ENCODE results near the gene NREP.

NREP gene

DNA sequence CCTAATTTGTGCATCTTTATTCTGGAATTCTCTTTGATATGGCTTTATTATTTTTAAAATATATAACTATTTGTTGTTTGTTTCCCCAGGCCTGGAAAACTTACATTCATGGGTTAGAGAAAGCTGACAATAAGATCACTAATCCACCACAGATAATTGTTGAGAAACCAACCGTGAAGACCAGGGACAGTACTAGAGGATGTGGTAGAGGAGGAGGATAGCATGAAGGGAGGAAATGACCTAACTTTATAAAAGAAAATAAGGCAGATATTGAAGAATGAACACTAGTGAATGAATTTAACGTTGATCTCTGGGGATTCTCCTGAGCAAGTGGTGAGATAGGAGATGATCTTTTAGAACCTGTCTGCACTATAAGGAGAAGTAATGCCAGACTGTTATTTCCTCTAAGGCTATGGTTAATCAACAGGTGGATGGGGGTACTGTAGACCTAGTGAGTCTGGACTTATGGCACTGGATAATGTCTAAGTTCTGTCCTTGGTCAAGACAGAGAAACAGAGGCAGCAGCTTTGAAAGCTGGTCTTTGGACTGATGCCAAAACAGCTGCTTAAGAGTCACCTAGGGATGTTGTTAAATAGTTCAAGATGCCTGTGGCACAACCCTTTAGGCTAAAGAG lies 52.4 kb downstream of the NREP start:
- H3K36me3 Mint-ChIP-seq (ENCODE audit: low read depth) = no peaks in the 10 kb centered on the region
- peaks cover 6% of the 10 kb centered on the region for H3K4me1 Mint-ChIP-seq (ENCODE audit: low read depth)
- H3K4me3 Mint-ChIP-seq = no peak overlapping the region
- DNase-seq = no peak
- H3K27me3 Mint-ChIP-seq = peaks cover under 1% of the 10 kb centered on the region
- H3K27ac Mint-ChIP-seq = no peak overlapping the region
- H3K9me3 Mint-ChIP-seq = no peaks in the 10 kb centered on the region

- Mint-ChIP-seq H3K9me3 (no peaks in the 10 kb centered on the region), H3K4me1 (ENCODE audit: low read depth) (peaks cover 6% of the 10 kb centered on the region), H3K27me3 (peaks cover 8% of the 10 kb centered on the region), H3K4me3 (no peak overlapping the region), H3K27ac (no peak overlapping the region), H3K36me3 (ENCODE audit: low read depth) (no peaks in the 10 kb centered on the region)
- DNase-seq = no peak
These were observed 53.3 kb downstream of the NREP start for GRCh38 chr5:111703662-111704061.

DNA sequence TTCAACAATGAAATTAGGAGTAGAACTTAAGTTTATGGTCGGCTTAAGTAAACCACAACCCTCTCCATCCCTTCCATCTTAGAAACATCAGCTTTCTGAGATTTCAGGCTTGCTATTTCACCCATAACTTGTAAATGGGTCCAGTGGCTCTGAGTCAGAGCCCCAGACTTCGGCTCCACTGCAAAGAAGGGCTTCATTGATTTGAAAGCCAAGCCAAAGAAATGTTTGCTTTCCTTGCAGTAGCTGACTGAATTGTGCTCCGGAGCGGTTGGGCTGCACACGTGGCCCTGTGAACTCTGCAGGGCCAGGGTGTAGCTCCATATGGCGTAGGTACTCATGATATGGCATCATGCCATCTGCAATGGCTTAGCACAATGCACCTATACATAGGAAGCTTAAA lies 57.0 kb downstream of the NREP start:
- peaks cover 6% of the 10 kb centered on the region for H3K4me1 Mint-ChIP-seq (ENCODE audit: low read depth)
- no peak for DNase-seq
- H3K27ac Mint-ChIP-seq = no peak overlapping the region
- no peaks in the 10 kb centered on the region for H3K9me3 Mint-ChIP-seq
- H3K36me3 Mint-ChIP-seq (ENCODE audit: low read depth) = no peaks in the 10 kb centered on the region
- H3K27me3 Mint-ChIP-seq = peaks cover 12% of the 10 kb centered on the region
- H3K4me3 Mint-ChIP-seq = no peak overlapping the region

- Mint-ChIP-seq H3K4me1 (ENCODE audit: low read depth) (peaks cover 6% of the 10 kb centered on the region), H3K9me3 (no peaks in the 10 kb centered on the region), H3K27ac (no peak overlapping the region), H3K4me3 (no peak overlapping the region), H3K36me3 (ENCODE audit: low read depth) (no peaks in the 10 kb centered on the region), H3K27me3 (peaks cover 12% of the 10 kb centered on the region)
- no peak for DNase-seq
These were observed 57.7 kb downstream of the NREP start for GRCh38 chr5:111699324-111699723.

DNA sequence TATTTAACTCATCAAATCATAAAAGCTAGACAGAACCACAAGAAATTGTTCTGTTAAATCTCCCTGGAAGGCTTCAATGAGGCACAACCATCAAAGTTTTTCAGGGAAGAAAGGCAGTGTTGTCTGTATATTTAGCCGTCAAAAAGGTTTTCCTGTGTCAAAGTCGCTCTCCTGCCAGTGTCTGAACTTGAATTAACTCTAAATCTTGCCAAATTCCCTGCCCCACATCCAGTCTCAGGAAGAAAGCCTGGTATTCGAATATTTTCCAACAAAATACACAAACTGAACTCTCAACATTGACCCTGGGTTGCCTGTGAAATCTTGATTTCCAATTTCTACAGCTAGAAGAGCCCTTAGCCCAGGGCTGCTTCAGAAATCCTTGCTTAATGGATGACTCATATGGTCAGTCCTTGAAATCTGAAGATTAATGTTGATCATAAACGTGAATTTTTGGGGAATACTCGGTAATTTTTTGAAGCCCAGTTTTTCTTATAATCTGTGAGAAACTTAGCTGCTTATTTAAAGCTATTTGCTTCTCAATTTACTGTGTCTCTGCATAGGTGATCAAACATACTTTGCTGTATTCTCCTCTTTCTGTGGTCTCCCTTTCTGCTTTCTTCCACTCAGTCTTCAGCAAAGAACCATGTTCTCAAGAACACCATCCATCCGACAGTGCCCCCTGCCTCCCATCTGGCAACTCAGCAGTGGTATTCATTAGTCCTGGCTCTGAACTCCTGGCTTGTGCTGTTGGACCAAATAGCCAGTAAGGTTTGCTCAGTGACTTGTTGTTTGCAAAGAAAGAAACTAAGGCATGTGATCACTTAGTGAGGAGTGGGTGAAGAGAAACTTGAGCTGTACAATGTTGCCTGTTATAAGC lies 58.9 kb downstream of the NREP start:
- Mint-ChIP-seq H3K36me3 (ENCODE audit: low read depth) (no peaks in the 10 kb centered on the region), H3K27ac (no peak overlapping the region), H3K4me3 (no peak overlapping the region), H3K4me1 (ENCODE audit: low read depth) (no peaks in the 10 kb centered on the region), H3K27me3 (peaks cover 13% of the 10 kb centered on the region), H3K9me3 (no peaks in the 10 kb centered on the region)
- no peak for DNase-seq

- H3K9me3 Mint-ChIP-seq = no peaks in the 10 kb centered on the region
- no peak overlapping the region for H3K27ac Mint-ChIP-seq
- H3K27me3 Mint-ChIP-seq = peaks cover 15% of the 10 kb centered on the region
- no peak for DNase-seq
- no peak overlapping the region for H3K4me3 Mint-ChIP-seq
- no peaks in the 10 kb centered on the region for H3K4me1 Mint-ChIP-seq (ENCODE audit: low read depth)
- H3K36me3 Mint-ChIP-seq (ENCODE audit: low read depth) = no peaks in the 10 kb centered on the region
These were observed 59.8 kb downstream of the NREP start for GRCh38 chr5:111697215-111697614.

DNA sequence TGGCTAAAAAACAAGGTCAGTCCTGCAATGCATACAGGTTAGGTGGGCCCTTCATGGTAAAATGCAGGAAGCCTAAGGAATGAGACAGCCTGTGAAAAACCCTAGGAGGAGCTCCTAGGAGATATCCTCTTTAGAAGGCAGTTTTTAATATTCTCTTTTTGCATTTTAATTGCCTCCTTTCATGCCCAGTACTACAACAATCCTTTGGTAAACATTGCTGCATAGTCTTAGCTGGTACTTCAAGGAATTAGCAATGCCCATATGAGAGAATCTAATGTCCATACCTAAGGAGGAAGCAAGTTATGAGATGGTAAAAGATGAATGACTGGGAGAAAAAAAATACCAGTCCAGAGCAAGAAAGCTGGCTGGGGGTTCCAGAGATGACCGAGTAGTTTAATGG lies 61.0 kb downstream of the NREP start:
- Mint-ChIP-seq H3K27ac (no peak overlapping the region), H3K27me3 (peaks cover 15% of the 10 kb centered on the region), H3K4me3 (no peak overlapping the region), H3K36me3 (ENCODE audit: low read depth) (no peaks in the 10 kb centered on the region), H3K4me1 (ENCODE audit: low read depth) (no peaks in the 10 kb centered on the region), H3K9me3 (no peaks in the 10 kb centered on the region)
- DNase-seq = no peak

DNA sequence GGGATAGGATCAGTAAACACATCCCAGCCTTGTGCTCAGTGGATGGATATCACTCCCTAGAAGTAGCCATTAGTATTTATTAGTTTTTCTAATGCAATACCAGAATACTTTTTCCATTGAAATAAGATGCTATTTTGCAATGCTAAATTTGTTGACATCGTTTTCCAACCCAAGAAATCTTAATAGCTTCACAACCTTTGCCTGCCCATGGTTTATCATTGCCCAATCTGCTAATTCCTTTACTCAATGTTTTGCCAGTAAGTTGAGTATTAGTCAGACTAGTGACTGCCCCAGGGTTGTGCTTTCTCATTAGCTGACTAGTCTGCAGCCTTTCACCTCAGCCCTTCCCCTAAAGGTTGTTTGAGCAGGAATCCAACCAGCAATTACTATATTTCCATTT lies 62.9 kb downstream of the NREP start:
- Mint-ChIP-seq H3K27me3 (peaks cover 10% of the 10 kb centered on the region), H3K4me1 (ENCODE audit: low read depth) (no peaks in the 10 kb centered on the region), H3K27ac (no peak overlapping the region), H3K36me3 (ENCODE audit: low read depth) (no peaks in the 10 kb centered on the region), H3K9me3 (no peaks in the 10 kb centered on the region), H3K4me3 (no peak overlapping the region)
- DNase-seq = no peak

- no peak for DNase-seq
- Mint-ChIP-seq H3K36me3 (ENCODE audit: low read depth) (no peaks in the 10 kb centered on the region), H3K4me3 (no peak overlapping the region), H3K27me3 (peaks cover 3% of the 10 kb centered on the region), H3K9me3 (no peaks in the 10 kb centered on the region), H3K27ac (no peak overlapping the region), H3K4me1 (ENCODE audit: low read depth) (no peaks in the 10 kb centered on the region)
These were observed 65.1 kb downstream of the NREP start for GRCh38 chr5:111691914-111692313.

DNA sequence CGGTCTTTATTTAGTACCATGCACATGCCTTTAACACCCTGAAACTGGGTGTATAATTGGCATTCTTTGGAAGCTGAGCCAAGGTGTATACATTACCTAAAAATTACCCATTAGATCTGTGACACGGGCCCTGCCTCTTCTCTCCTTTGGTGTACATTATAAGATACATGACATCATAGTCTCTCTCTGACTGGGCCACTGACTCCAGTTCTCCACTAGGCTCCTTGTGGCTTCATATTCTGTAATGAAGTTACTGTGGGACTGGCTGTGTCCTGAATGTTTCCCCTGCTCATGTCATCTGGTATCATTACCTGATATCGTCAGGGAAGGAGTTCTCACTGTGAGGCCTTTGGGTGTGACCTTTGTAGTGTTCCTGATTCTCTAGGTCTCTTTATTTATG lies 65.5 kb downstream of the NREP start:
- no peak for DNase-seq
- no peaks in the 10 kb centered on the region for H3K9me3 Mint-ChIP-seq
- H3K27ac Mint-ChIP-seq = no peak overlapping the region
- no peak overlapping the region for H3K4me3 Mint-ChIP-seq
- H3K27me3 Mint-ChIP-seq = peaks cover 3% of the 10 kb centered on the region
- no peaks in the 10 kb centered on the region for H3K4me1 Mint-ChIP-seq (ENCODE audit: low read depth)
- H3K36me3 Mint-ChIP-seq (ENCODE audit: low read depth) = no peaks in the 10 kb centered on the region

- Mint-ChIP-seq H3K27me3 (peaks cover 3% of the 10 kb centered on the region), H3K9me3 (no peaks in the 10 kb centered on the region), H3K27ac (no peak overlapping the region), H3K4me3 (no peak overlapping the region), H3K36me3 (ENCODE audit: low read depth) (no peaks in the 10 kb centered on the region), H3K4me1 (ENCODE audit: low read depth) (no peaks in the 10 kb centered on the region)
- no peak for DNase-seq
These were observed 67.5 kb downstream of the NREP start for GRCh38 chr5:111689357-111689935.

GRCh38 chr5:111685969-111686368 lies 71.0 kb downstream of the NREP start:
- Mint-ChIP-seq H3K9me3 (no peaks in the 10 kb centered on the region), H3K4me1 (ENCODE audit: low read depth) (no peaks in the 10 kb centered on the region), H3K27me3 (no peaks in the 10 kb centered on the region), H3K27ac (no peak overlapping the region), H3K36me3 (ENCODE audit: low read depth) (no peaks in the 10 kb centered on the region), H3K4me3 (no peak overlapping the region)
- DNase-seq = no peak

- H3K4me1 Mint-ChIP-seq (ENCODE audit: low read depth) = no peaks in the 10 kb centered on the region
- H3K4me3 Mint-ChIP-seq = no peak overlapping the region
- peaks cover 5% of the 10 kb centered on the region for H3K27me3 Mint-ChIP-seq
- no peak overlapping the region for H3K27ac Mint-ChIP-seq
- no peaks in the 10 kb centered on the region for H3K36me3 Mint-ChIP-seq (ENCODE audit: low read depth)
- no peak for DNase-seq
- no peaks in the 10 kb centered on the region for H3K9me3 Mint-ChIP-seq
These were observed 74.4 kb downstream of the NREP start for GRCh38 chr5:111682641-111683040.

DNA sequence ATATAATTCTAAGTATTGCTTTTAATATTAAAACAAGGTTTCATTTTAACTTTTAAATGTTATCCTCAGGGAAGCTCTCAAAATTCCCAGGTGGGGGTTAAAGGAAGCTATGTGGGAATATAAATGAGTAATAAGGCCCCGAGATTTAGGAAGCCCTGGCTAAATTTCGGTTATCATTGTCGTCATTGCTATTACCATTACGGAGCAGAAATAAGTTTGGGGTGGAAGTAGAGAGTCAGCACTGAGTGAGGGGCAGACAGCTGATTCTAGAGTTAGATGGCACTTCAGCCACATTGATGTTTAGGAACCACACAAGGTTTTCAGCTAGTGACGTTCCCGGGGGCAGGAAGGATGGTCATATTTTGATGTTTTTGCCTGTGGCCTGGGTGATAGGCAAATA lies 74.9 kb downstream of the NREP start:
- Mint-ChIP-seq H3K27me3 (peaks cover 5% of the 10 kb centered on the region), H3K27ac (no peak overlapping the region), H3K9me3 (no peaks in the 10 kb centered on the region), H3K4me3 (no peak overlapping the region), H3K36me3 (ENCODE audit: low read depth) (no peaks in the 10 kb centered on the region), H3K4me1 (ENCODE audit: low read depth) (no peaks in the 10 kb centered on the region)
- DNase-seq = no peak
